IMR-90 (cell line): ENCODE results near the gene IRF2BP1. TPM values are rescaled to one million over a fixed set of nuclear protein-coding genes. Genes with fewer than 3 reads are reported as not detected.

Source experiments
- ATAC-seq: fragments of 200-7000 bp; cut with Tn5 transposase; 2 replicates; pipeline ENCODE4 v1.9.1; 2020; ENCODE audit warnings: low read depth, mild to moderate bottlenecking, moderate library complexity
- BruUV-seq: library from RNA; stranded (reverse); fragments of 400-500 nt; replicated peaks from 2 replicates; lab custom pipeline; 2021; lab: Mats Ljungman, UMichigan
- CTCF ChIA-PET: fragments of 300-600 bp; formaldehyde crosslinking; extraction: SDS; loops from one replicate; lab custom pipeline; 2021; ENCODE audit warnings: antibody characterized with exemption; lab: Yijun Ruan, JAX
- POLR2A ChIA-PET: fragments of 300-600 bp; sonication (Branson Sonifier 250); formaldehyde crosslinking; loops from one replicate; lab custom pipeline; 2022; ENCODE audit warnings: antibody characterized with exemption; ENCODE audit not compliant: unreplicated experiment; lab: Charles Lee
- DNase-seq: peaks from one replicate; pipeline ENCODE4 v3.0.0; 2013
- H2AFZ ChIP-seq: replicated peaks from 2 replicates; pipeline ENCODE3; 2013; ENCODE audit warnings: low read length, mild to moderate bottlenecking; ENCODE audit not compliant: poor library complexity
- H2AK5ac ChIP-seq: 2 replicates; pipeline ENCODE4 v1.6.1; 2013; ENCODE audit warnings: low read depth, low read length, inconsistent platforms
- H2AK9ac ChIP-seq: replicated peaks from 2 replicates; pipeline ENCODE3; 2013; ENCODE audit warnings: mild to moderate bottlenecking, low read depth, low read length, moderate library complexity; ENCODE audit not compliant: poor library complexity
- H2BK120ac ChIP-seq: 2 replicates; pipeline ENCODE4 v1.6.1; 2013; ENCODE audit warnings: low read depth, low read length, inconsistent platforms
- H2BK15ac ChIP-seq: 3 replicates; pipeline ENCODE4 v1.6.1; 2013; ENCODE audit warnings: low read depth, low read length, inconsistent platforms
- H2BK20ac ChIP-seq: 2 replicates; pipeline ENCODE4 v1.6.1; 2013; ENCODE audit warnings: low read depth, mild to moderate bottlenecking, inconsistent platforms, low read length, moderate library complexity
- H2BK5ac ChIP-seq: 2 replicates; pipeline ENCODE4 v1.6.1; 2013; ENCODE audit warnings: mild to moderate bottlenecking, low read depth, low read length, inconsistent platforms; ENCODE audit not compliant: poor library complexity, severe bottlenecking
- H3K14ac ChIP-seq: replicated peaks from 2 replicates; pipeline ENCODE4 v1.6.1; 2013; ENCODE audit warnings: low read depth, low read length, inconsistent platforms
- H3K18ac ChIP-seq: 2 replicates; pipeline ENCODE4 v1.6.1; 2013; ENCODE audit warnings: low read depth, low read length, control low read depth
- H3K23ac ChIP-seq: 2 replicates; pipeline ENCODE4 v1.6.1; 2013; ENCODE audit warnings: low read depth, low read length, inconsistent platforms
- H3K27ac ChIP-seq: 2 replicates; pipeline ENCODE4 v1.5.1; 2013; ENCODE audit warnings: mild to moderate bottlenecking, control low read depth, low read length; ENCODE audit not compliant: insufficient read depth
- H3K27me3 ChIP-seq: 2 replicates; pipeline ENCODE4 v1.6.1; 2013; ENCODE audit warnings: low read length; ENCODE audit not compliant: control insufficient read depth, insufficient read depth
- H3K36me3 ChIP-seq: 2 replicates; pipeline ENCODE4 v1.6.1; 2013; ENCODE audit warnings: low read length, mixed read lengths; ENCODE audit not compliant: control insufficient read depth, insufficient read depth
- H3K4ac ChIP-seq: 2 replicates; pipeline ENCODE4 v1.6.1; 2013; ENCODE audit warnings: low read depth, low read length, inconsistent platforms
- H3K4me1 ChIP-seq: 2 replicates; pipeline ENCODE4 v1.6.1; 2013; ENCODE audit warnings: low read length, mixed read lengths; ENCODE audit not compliant: control insufficient read depth, insufficient read depth
- H3K4me2 ChIP-seq: 2 replicates; pipeline ENCODE4 v1.6.1; 2013; ENCODE audit warnings: low read depth, mild to moderate bottlenecking, control low read depth, low read length, moderate library complexity
- H3K4me3 ChIP-seq: 2 replicates; pipeline ENCODE4 v1.5.1; 2013; ENCODE audit warnings: low read depth, mild to moderate bottlenecking, control low read depth, low read length, moderate library complexity; ENCODE audit not compliant: insufficient read depth
- H3K56ac ChIP-seq: 2 replicates; pipeline ENCODE4 v1.6.1; 2013; ENCODE audit warnings: low read length, inconsistent platforms; ENCODE audit not compliant: insufficient read depth; ENCODE audit errors: extremely low read depth
- H3K79me1 ChIP-seq, 2 experiments: 2 replicates each; pipeline ENCODE4 v1.6.1; 2013; ENCODE audit warnings: low read length in 2 of 2, inconsistent platforms in 1 of 2, low read depth in 1 of 2
- H3K9ac ChIP-seq: 2 replicates; pipeline ENCODE4 v1.6.1; 2013; ENCODE audit warnings: low read depth, low read length, control low read depth
- H3K9me1 ChIP-seq: 2 replicates; pipeline ENCODE4 v1.6.1; 2013; ENCODE audit warnings: low read length, inconsistent platforms; ENCODE audit not compliant: insufficient read depth
- H3K9me3 ChIP-seq: 2 replicates; pipeline ENCODE4 v1.6.1; 2013; ENCODE audit warnings: low read length; ENCODE audit not compliant: control insufficient read depth, insufficient read depth
- H4K20me1 ChIP-seq: 2 replicates; pipeline ENCODE4 v1.6.1; 2013; ENCODE audit warnings: low read length, inconsistent platforms; ENCODE audit not compliant: insufficient read depth
- H4K5ac ChIP-seq: 2 replicates; pipeline ENCODE4 v1.6.1; 2013; ENCODE audit warnings: mild to moderate bottlenecking, low read depth, low read length, control low read depth
- H4K8ac ChIP-seq, 2 experiments: 2 replicates each; pipeline ENCODE4 v1.6.1; 2013; ENCODE audit warnings: low read depth in 2 of 2, low read length in 2 of 2, control low read depth in 1 of 2, inconsistent platforms in 1 of 2
- H4K91ac ChIP-seq: 2 replicates; pipeline ENCODE4 v1.6.1; 2013; ENCODE audit warnings: low read depth, low read length, inconsistent platforms; ENCODE audit not compliant: insufficient read depth
- BHLHE40 ChIP-seq: fragments of 150-350 bp; IDR thresholded peaks from 2 replicates; pipeline ENCODE4 v1.6.1; 2016; ENCODE audit warnings: mild to moderate bottlenecking, low read depth, low read length
- CEBPB ChIP-seq: IDR thresholded peaks from 2 replicates; pipeline ENCODE4 v1.6.1; 2012; ENCODE audit warnings: low read depth, low read length, improper control_type of control experiment
- CHD1 ChIP-seq: IDR thresholded peaks from 2 replicates; pipeline ENCODE4 v1.6.1; 2012; ENCODE audit warnings: low read depth, low read length, improper control_type of control experiment
- CTCF ChIP-seq: conservative IDR thresholded peaks from 2 replicates; pipeline ENCODE4 v1.5.1; 2012; ENCODE audit warnings: mild to moderate bottlenecking, low read depth, low read length, improper control_type of control experiment
- FOS ChIP-seq: fragments of 150-350 bp; IDR thresholded peaks from 2 replicates; pipeline ENCODE4 v1.6.1; 2016; ENCODE audit warnings: low read depth, low read length
- MAFK ChIP-seq: IDR thresholded peaks from 2 replicates; pipeline ENCODE4 v1.6.1; 2012; ENCODE audit warnings: low read depth, low read length, improper control_type of control experiment
- MAZ ChIP-seq: IDR thresholded peaks from 2 replicates; pipeline ENCODE4 v1.6.1; 2012; ENCODE audit warnings: low read depth, mild to moderate bottlenecking, low read length, improper control_type of control experiment, moderate library complexity, borderline replicate concordance
- MXI1 ChIP-seq: IDR thresholded peaks from 2 replicates; pipeline ENCODE4 v1.6.1; 2012; ENCODE audit warnings: low read depth, mild to moderate bottlenecking, low read length, moderate library complexity, borderline replicate concordance
- NFE2L2 ChIP-seq: fragments of 150-350 bp; IDR thresholded peaks from 2 replicates; pipeline ENCODE4 v1.6.1; 2016; ENCODE audit warnings: low read depth, mild to moderate bottlenecking, low read length
- POLR2A ChIP-seq: IDR thresholded peaks from 2 replicates; pipeline ENCODE4 v1.6.1; 2012; ENCODE audit warnings: mild to moderate bottlenecking, low read depth, low read length
- RAD21 ChIP-seq: IDR thresholded peaks from 2 replicates; pipeline ENCODE4 v1.6.1; 2012; ENCODE audit warnings: low read length, improper control_type of control experiment
- RCOR1 ChIP-seq: IDR thresholded peaks from 2 replicates; pipeline ENCODE4 v1.6.1; 2012; ENCODE audit warnings: mild to moderate bottlenecking, low read length, improper control_type of control experiment; ENCODE audit not compliant: insufficient replicate concordance
- RFX5 ChIP-seq: IDR thresholded peaks from 2 replicates; pipeline ENCODE4 v1.8.0; 2012; ENCODE audit warnings: low read depth, mild to moderate bottlenecking, low read length, moderate library complexity
- SMC3 ChIP-seq: fragments of 150-350 bp; IDR thresholded peaks from 2 replicates; pipeline ENCODE4 v1.6.1; 2016; ENCODE audit warnings: low read depth, mild to moderate bottlenecking, antibody characterized with exemption, low read length, moderate library complexity
- USF2 ChIP-seq: fragments of 150-350 bp; IDR thresholded peaks from 2 replicates; pipeline ENCODE4 v1.6.1; 2017; ENCODE audit warnings: mild to moderate bottlenecking, antibody characterized with exemption, low read length, low read depth
- WGBS, 2 experiments: methylation state at CpG; one replicate each; pipeline versions ENCODE4 v1.1.5 to v1.1.7; 2013; ENCODE audit warnings: missing lambda C conversion rate in 2 of 2; ENCODE audit not compliant: insufficient read length in 1 of 2; ENCODE audit errors: extremely low coverage in 2 of 2; 5-methylcytosine and 5-hydroxymethylcytosine counted together
- dilution Hi-C: fragments of 300-500 bp; cut with HindIII; formaldehyde crosslinking; loops from one replicate; pipeline ENCODE4 v1.14.3; 2018; ENCODE audit warnings: low sequenced_read_pairs; ENCODE audit not compliant: unreplicated experiment
- in situ Hi-C: fragments of 300-500 bp; cut with MboI; formaldehyde crosslinking; loops from 3 replicates; pipeline ENCODE4 v1.14.3; 2019; ENCODE audit warnings: low sequenced_read_pairs, inconsistent platforms, mixed read lengths
- intact Hi-C: fragments of 100-400 bp; cut with micrococcal nuclease; formaldehyde crosslinking; loops from 2 replicates; pipeline ENCODE4 v1.10.0; 2022
- polyA plus RNA-seq, 3 experiments: library from polyadenylated mRNA; depleted of rRNA; stranded (reverse); fragments of >200 nt; gene quantifications; 2 replicates each; pipeline ENCODE4 v1.2.3, GENCODE V29; 2012; ENCODE audit warnings: low replicate concordance in 1 of 3
- total RNA-seq: library from RNA; depleted of rRNA; stranded (reverse); fragments of >200 nt; gene quantifications from 2 replicates; pipeline ENCODE4 v1.2.3, GENCODE V29; 2012
- TF ChIP-seq, protein P1 (sequence below): fragments of 150-350 bp; IDR thresholded peaks from 2 replicates; pipeline ENCODE4 v1.6.1; 2016; ENCODE audit warnings: low read depth, mild to moderate bottlenecking, low read length, moderate library complexity, borderline replicate concordance

The IRF2BP1 gene
- total and polyA plus RNA-seq, 2 of the 4 experiments (the other 2 are of a cell fraction), result 4.5 to 8.5 TPM

GRCh38 chr19:45920458-45920857 is 34.5 kb upstream of the IRF2BP1 start:
- ATAC-seq, result no peak
- no peak overlapping the region for H4K5ac ChIP-seq

More at GRCh38 chr19:45920458-45920857, 34.5 kb upstream of the IRF2BP1 start:
- no peaks in the 10 kb centered on the region for H3K79me1 ChIP-seq
- H3K9me3 ChIP-seq, result no peaks in the 10 kb centered on the region
- no peak overlapping the region for H3K4ac ChIP-seq
- no peak overlapping the region for H3K18ac ChIP-seq
- no peak overlapping the region for H2AK5ac ChIP-seq
- H3K23ac ChIP-seq, result no peak overlapping the region
- H3K4me2 ChIP-seq, result no peak overlapping the region
- H4K91ac ChIP-seq, result no peak overlapping the region
- no peaks in the 10 kb centered on the region for H3K4me1 ChIP-seq
- peak overlapping the region; percentile 58 for H2AFZ ChIP-seq
- no peak overlapping the region for H3K14ac ChIP-seq
- 69% methylated on average over 3 of the region's 8 CpGs; no CpG with 5 or more reads in 1 of the 2 experiments for WGBS, 2 experiments
- no peak overlapping the region for H4K8ac ChIP-seq
- BruUV-seq, result no TSS peak
- in situ Hi-C loops (no loop called here), dilution Hi-C loops (no loop called here), intact Hi-C loops (loop anchor here (10.0 kb wide), 1 partner anchor 74 kb away; the partner anchor contains the start of gene CCDC61)
- TF ChIP-seq BHLHE40, result no peak
- TF ChIP-seq CTCF, result no peak
- TF ChIP-seq USF2, result no peak
- no peak for TF ChIP-seq FOS
- no peak for TF ChIP-seq RFX5
- no peak for TF ChIP-seq NFE2L2
- TF ChIP-seq MAFK, result no peak
- TF ChIP-seq CHD1, result no peak
- TF ChIP-seq MAZ, result no peak
- TF ChIP-seq SMC3, result no peak
- no peak for TF ChIP-seq MXI1
- TF ChIP-seq RAD21, result no peak
- no peak for TF ChIP-seq POLR2A
- TF ChIP-seq CEBPB, result no peak
- TF ChIP-seq, protein P1, sequence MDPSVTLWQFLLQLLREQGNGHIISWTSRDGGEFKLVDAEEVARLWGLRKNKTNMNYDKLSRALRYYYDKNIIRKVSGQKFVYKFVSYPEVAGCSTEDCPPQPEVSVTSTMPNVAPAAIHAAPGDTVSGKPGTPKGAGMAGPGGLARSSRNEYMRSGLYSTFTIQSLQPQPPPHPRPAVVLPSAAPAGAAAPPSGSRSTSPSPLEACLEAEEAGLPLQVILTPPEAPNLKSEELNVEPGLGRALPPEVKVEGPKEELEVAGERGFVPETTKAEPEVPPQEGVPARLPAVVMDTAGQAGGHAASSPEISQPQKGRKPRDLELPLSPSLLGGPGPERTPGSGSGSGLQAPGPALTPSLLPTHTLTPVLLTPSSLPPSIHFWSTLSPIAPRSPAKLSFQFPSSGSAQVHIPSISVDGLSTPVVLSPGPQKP, result no peak
- TF ChIP-seq RCOR1, result no peak
- H3K27ac ChIP-seq, result no peak overlapping the region
- no peak overlapping the region for H2BK120ac ChIP-seq
- no peak overlapping the region for H2BK20ac ChIP-seq
- H3K9me1 ChIP-seq, result no peaks in the 10 kb centered on the region
- no peak overlapping the region for H3K4me3 ChIP-seq
- no peak overlapping the region for H2BK15ac ChIP-seq
- no peaks in the 10 kb centered on the region for H3K36me3 ChIP-seq
- peaks cover 25% of the 10 kb centered on the region for H3K27me3 ChIP-seq
- H4K20me1 ChIP-seq, result no peaks in the 10 kb centered on the region
- H2AK9ac ChIP-seq, result no peak overlapping the region
- ChIA-PET CTCF (interaction anchor here (0.6 kb wide), 1 partner anchor 13 kb away, joined by 3 read pairs; no protein-coding TSS in a partner anchor), POLR2A (no interaction called here)
- no peak for DNase-seq
- H3K9ac ChIP-seq, result no peak overlapping the region
- no peak overlapping the region for H3K56ac ChIP-seq
- H2BK5ac ChIP-seq, result no peak overlapping the region
